HG02798 (cell line): Measurements from ENCODE around the gene AHI1.
"Not testable (repeated sequence)": the region's sequence is repeated elsewhere in the genome, so short reads cannot be mapped to it uniquely, and the experiment has no call there.

Source experiments
- ATAC-seq: cut with Tn5 transposase; IDR thresholded peaks from one replicate; pipeline ENCODE4 v1.9.1; 2021; ENCODE audit warnings: mild to moderate bottlenecking; ENCODE audit not compliant: unreplicated experiment, poor library complexity

AHI1 gene

GRCh38 chr6:135403584-135403983 is 94.0 kb downstream of the AHI1 start:
- no peak for ATAC-seq

GRCh38 chr6:135402311-135402710 is 95.2 kb downstream of the AHI1 start:
- no peak for ATAC-seq

- no peak for ATAC-seq
These were observed 100.2 kb downstream of the AHI1 start for GRCh38 chr6:135397172-135397952.

- no peak for ATAC-seq
These were observed 102.4 kb downstream of the AHI1 start for GRCh38 chr6:135395136-135395535.

- ATAC-seq, result no peak
These were observed 104.3 kb downstream of the AHI1 start for GRCh38 chr6:135393289-135393688.

- no peak for ATAC-seq
These were observed 107.1 kb downstream of the AHI1 start for GRCh38 chr6:135390458-135390857.

GRCh38 chr6:135385299-135385698 is 112.2 kb downstream of the AHI1 start:
- no peak for ATAC-seq

- ATAC-seq, result no peak
These were observed 113.8 kb downstream of the AHI1 start for GRCh38 chr6:135383766-135384165.

- ATAC-seq, result no peak
These were observed 114.2 kb downstream of the AHI1 start for GRCh38 chr6:135383301-135383700.

GRCh38 chr6:135382182-135382628 is 115.3 kb downstream of the AHI1 start:
- ATAC-seq, result peak; percentile 88

- ATAC-seq, result no peak
These were observed 116.7 kb downstream of the AHI1 start for GRCh38 chr6:135380793-135381192.

- ATAC-seq, result no peak
These were observed 117.9 kb downstream of the AHI1 start for GRCh38 chr6:135379647-135380046.

GRCh38 chr6:135372758-135373157 is 124.8 kb downstream of the AHI1 start:
- peak; percentile 31 for ATAC-seq

- not testable (repeated sequence) for ATAC-seq
These were observed 133.9 kb downstream of the AHI1 start for GRCh38 chr6:135363622-135364021.

GRCh38 chr6:135362124-135362523 is 135.4 kb downstream of the AHI1 start:
- no peak for ATAC-seq

- no peak for ATAC-seq
These were observed 137.3 kb downstream of the AHI1 start for GRCh38 chr6:135360222-135360621.

GRCh38 chr6:135358985-135359384 is 138.6 kb downstream of the AHI1 start:
- no peak for ATAC-seq

GRCh38 chr6:135358251-135358821 is 139.2 kb downstream of the AHI1 start:
- ATAC-seq, result no peak

GRCh38 chr6:135354407-135354806 is 143.1 kb downstream of the AHI1 start:
- no peak for ATAC-seq

GRCh38 chr6:135353113-135353512 is 144.4 kb downstream of the AHI1 start:
- no peak for ATAC-seq

GRCh38 chr6:135351635-135352034 is 145.9 kb downstream of the AHI1 start:
- ATAC-seq, result no peak

- ATAC-seq, result no peak
These were observed 149.7 kb downstream of the AHI1 start for GRCh38 chr6:135347887-135348286.
